GM18909 (cell line): ENCODE results near the gene EXOSC1.
A peak's percentile ranks its signal among the peaks of the same experiment; 100 is the strongest.
"Not testable (repeated sequence)": the region's sequence is repeated elsewhere in the genome, so short reads cannot be mapped to it uniquely, and the experiment has no call there.

Experiments used
- ATAC-seq: cut with Tn5 transposase; IDR thresholded peaks from one replicate; pipeline ENCODE4 v1.9.1; 2021; ENCODE audit warnings: mild to moderate bottlenecking; ENCODE audit not compliant: unreplicated experiment, poor library complexity

EXOSC1 gene

GRCh38 chr10:97412891-97413304 is 32.9 kb downstream of the EXOSC1 start:
- ATAC-seq, result no peak

DNA sequence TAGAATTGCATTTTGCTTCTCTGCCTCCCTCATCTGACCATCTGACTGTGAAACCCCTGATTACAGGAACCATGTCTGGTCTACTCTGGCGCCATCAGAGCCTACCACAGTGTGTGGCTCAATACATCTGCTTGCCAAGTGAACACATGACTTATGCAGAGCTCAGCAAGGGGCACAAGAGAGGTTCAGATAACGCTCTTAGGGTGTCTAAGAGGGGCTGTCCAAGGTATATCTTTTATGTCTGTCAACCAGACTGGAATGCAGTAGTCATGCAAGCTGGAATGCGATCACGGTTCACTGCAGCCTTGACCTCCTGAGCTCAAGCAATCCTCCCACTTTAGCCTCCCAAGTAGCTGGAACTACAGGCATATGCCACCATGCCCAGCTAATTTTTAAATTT is 34.4 kb downstream of the EXOSC1 start:
- ATAC-seq, result no peak

DNA sequence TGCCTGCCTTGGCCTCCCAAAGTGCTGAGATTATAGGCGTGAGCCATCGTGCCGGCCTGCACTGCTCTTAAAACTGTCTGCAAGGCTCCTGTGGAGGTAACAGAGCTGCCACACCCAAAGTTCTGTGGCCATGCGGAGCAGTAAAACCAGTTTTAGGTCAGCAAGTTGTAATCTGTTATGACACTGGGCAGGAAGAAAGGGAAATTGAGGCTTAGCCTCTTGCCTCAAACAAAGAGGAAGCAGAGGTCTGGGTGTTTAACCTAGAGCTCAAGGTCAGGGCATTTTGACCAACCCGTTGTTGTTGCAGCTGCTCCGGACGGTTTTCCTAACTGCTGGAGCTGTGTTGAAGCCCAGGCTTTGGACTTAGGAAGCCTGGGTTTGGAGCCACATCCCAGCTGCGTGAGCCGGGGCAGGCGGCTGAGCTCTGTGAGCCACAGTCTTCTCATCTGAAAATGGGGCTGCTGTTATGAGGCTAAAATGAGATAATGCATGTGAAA is 37.3 kb downstream of the EXOSC1 start:
- no peak for ATAC-seq

DNA sequence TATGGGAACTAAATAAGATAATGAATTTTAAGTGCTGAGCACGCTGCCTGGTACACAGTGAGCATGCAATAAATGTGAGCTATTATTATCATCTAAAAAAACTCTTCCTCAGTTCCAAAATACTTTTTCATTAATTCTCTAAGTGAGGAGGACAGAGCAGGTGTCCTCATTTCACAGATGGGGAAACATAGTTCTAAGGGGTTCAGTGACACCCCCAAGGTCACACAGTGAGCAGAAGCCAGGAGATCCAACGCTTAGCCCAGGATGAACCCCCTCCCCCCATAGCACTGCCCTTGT is 37.9 kb downstream of the EXOSC1 start:
- ATAC-seq, result no peak

GRCh38 chr10:97407211-97407951 is 38.4 kb downstream of the EXOSC1 start:
- ATAC-seq, result peak; percentile 86

DNA sequence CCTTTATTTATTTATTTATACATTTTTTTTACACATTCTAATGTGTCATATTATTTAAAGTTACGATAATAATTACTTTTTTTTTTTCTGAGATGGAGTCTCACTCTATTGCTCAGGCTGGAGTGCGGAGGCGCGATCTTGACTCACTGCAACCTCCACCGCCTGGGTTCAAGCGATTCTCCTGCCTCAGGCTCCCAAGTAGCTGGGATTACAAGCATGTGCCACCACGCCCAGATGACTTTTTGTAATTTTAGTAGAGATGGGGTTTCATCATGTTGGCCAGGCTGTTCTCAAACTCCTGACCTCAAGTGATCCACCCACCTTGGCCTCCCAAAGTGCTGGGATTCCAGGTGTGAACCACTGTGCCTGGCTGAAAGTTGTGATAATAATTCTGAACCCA is 39.3 kb downstream of the EXOSC1 start:
- not testable (repeated sequence) for ATAC-seq

GRCh38 chr10:97406064-97406463 is 39.7 kb downstream of the EXOSC1 start:
- ATAC-seq, result no peak

- no peak for ATAC-seq
These were observed 41.8 kb downstream of the EXOSC1 start for GRCh38 chr10:97404044-97404443.

DNA sequence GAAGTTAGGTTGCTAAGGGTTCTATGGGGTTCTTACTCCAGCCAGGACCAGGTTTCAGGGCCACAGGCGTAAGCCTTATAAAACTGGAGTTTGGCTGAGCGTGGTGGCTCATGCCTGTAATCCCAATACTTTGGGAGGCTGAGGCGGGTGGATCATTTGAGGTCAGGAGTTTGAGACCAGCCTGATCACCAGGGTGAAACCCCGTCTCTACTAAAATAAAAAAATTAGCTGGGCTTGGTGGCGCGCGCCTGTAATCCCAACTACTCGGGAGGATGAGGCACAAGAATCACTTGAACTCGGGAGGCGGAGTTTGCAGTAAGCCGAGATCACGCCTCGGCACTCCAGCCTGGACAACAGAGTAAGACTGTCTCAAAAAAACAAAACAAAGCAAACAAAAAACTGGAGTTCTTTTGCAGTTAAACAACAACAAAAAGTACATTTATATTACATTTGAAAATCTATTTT is 44.3 kb downstream of the EXOSC1 start:
- ATAC-seq, result no peak

DNA sequence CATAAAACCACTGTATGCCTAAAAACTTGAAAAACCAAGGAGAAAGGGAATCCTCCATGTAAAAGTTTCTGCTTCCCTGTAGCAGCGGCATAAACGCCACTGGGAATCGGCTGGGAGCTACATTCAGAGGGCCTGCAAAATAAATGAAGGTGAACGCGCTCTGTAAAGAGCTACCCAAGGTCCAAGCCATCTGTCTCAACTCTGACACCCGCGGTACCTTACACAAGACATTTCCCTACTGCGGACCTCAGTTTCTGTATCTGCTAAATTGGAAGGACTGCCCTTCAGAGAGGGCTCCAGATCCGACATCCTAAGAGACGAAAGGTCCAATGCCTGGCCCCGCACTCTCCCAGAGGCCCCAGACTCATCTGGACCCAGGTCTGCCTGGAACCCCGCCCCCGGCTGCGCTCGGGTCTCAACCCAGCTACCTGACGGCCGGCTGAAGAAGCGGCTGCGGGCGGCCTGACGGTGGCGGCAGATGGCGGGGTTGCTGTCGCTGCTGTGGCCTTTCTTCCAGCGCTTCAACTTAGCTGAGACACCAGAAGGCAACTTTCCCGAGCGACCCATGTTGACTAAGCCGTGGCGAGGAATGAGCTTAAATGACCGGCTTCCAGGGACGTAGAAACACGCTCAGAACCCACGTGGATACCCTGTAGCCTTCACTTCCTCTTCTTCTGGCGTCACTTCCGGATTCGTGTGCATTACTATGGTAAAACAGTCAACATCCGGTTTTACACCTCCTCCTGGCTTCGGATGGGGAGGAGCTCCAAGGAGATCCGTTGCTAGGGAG is 44.9 kb downstream of the EXOSC1 start, which contains the start of gene RRP12:
Gene RRP12, minus strand, starts transcription at position 676 of the 790 bp plus-strand sequence. Its CDS starts 109 bp downstream, at position 567.
- peak; percentile 98 for ATAC-seq

- no peak for ATAC-seq
These were observed 45.8 kb downstream of the EXOSC1 start for GRCh38 chr10:97399843-97400545.

- ATAC-seq, result no peak
These were observed 49.8 kb downstream of the EXOSC1 start for GRCh38 chr10:97396056-97396455.

- ATAC-seq, result no peak
These were observed 52.7 kb downstream of the EXOSC1 start for GRCh38 chr10:97393034-97393573.

GRCh38 chr10:97390091-97390490 is 55.7 kb downstream of the EXOSC1 start:
- no peak for ATAC-seq

- ATAC-seq, result no peak
These were observed 57.7 kb downstream of the EXOSC1 start for GRCh38 chr10:97388152-97388551.
